Peyer's patch (tissue), 4 donors: ENCODE results near the gene MYH10. TPM values are rescaled to one million over a fixed set of nuclear protein-coding genes. Genes with fewer than 3 reads are reported as not detected.

Experiments
- DNase-seq, 3 donors: peaks; one replicate each; pipeline ENCODE4 v3.0.0-alpha.2; 2017 to 2019
- H3K27ac ChIP-seq, 4 donors: fragments of 200-600 bp; sonication (generic); one replicate each; pipeline ENCODE4 v1.5.1; 2016 to 2019
- H3K27me3 ChIP-seq, 2 donors: fragments of 200-600 bp; sonication (generic); one replicate each; pipeline ENCODE4 v1.5.1; 2019
- H3K36me3 ChIP-seq, 3 donors: fragments of 200-600 bp; sonication (generic); one replicate each; pipeline ENCODE4 v1.5.1; 2016 to 2019
- H3K4me1 ChIP-seq, 4 donors: fragments of 200-600 bp; sonication (generic); one replicate each; pipeline ENCODE4 v1.5.1; 2016 to 2019
- H3K4me3 ChIP-seq, 4 donors: fragments of 200-600 bp; sonication (generic); 1 replicate in 3 of 4; 2 replicates in 1 of 4; pipeline ENCODE4 v1.5.1; 2016 to 2019; ENCODE audit warnings: mild to moderate bottlenecking in 1 of 4
- H3K9me3 ChIP-seq, 4 donors: fragments of 200-600 bp; sonication (generic); one replicate each; pipeline ENCODE4 v1.5.1; 2016 to 2019; ENCODE audit warnings: mild to moderate bottlenecking in 1 of 4
- POLR2A ChIP-seq, 2 donors: fragments of 450-650 bp; IDR thresholded peaks; one replicate each; pipeline ENCODE4 v1.5.1; 2017; ENCODE audit warnings: antibody characterized with exemption in 2 of 2, mild to moderate bottlenecking in 2 of 2, moderate library complexity in 2 of 2
- total RNA-seq, 4 donors: library from RNA; depleted of rRNA; stranded (reverse); fragments of >200 nt; gene quantifications; one replicate each; pipeline ENCODE4 v1.1.0, GENCODE V29; 2016
- TF ChIP-seq, protein P1 (sequence below), 6 experiments: fragments of 450-650 bp in 4 of 6; fragments of 200-600 bp in 2 of 6; sonication (generic) in 1 of 6; IDR thresholded peaks; one replicate each; pipeline ENCODE4 v1.5.1; 2017 to 2019; ENCODE audit warnings: antibody characterized with exemption in 6 of 6, mild to moderate bottlenecking in 3 of 6, moderate library complexity in 1 of 6

Gene MYH10
- total RNA-seq, 4 donors from 2014 or later: 1.2 to 10.7 (median 3.6) TPM

DNA sequence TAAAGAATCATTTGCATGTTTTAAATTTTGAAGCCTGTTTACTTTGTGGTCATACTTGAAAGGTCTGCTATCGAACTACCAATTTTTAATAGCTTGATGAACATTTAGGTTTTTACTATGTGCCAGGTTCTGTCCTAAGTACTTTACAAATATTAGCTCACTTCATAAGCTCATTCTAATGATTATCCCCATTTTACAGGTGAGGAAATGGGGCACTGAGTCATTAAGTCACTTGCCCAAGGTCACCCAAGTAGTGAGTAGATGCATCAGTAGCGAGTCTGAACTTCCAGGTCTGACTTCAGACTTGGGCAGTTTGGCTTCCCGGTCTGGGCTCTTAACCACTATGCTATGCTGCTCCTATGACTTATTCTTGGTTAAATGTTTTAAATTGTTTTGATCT is 190.8 kb downstream of the MYH10 start:
- H3K4me1 ChIP-seq: peaks cover 0 to 5% (median 3%) of the 10 kb centered on the region in 4 donors
- H3K27ac ChIP-seq: no peak overlapping the region
- H3K9me3 ChIP-seq: no peaks in the 10 kb centered on the region
- no peak for TF ChIP-seq POLR2A (IDR thresholded peaks at IDR 0.05)
- TF ChIP-seq, protein P1, sequence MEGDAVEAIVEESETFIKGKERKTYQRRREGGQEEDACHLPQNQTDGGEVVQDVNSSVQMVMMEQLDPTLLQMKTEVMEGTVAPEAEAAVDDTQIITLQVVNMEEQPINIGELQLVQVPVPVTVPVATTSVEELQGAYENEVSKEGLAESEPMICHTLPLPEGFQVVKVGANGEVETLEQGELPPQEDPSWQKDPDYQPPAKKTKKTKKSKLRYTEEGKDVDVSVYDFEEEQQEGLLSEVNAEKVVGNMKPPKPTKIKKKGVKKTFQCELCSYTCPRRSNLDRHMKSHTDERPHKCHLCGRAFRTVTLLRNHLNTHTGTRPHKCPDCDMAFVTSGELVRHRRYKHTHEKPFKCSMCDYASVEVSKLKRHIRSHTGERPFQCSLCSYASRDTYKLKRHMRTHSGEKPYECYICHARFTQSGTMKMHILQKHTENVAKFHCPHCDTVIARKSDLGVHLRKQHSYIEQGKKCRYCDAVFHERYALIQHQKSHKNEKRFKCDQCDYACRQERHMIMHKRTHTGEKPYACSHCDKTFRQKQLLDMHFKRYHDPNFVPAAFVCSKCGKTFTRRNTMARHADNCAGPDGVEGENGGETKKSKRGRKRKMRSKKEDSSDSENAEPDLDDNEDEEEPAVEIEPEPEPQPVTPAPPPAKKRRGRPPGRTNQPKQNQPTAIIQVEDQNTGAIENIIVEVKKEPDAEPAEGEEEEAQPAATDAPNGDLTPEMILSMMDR (IDR thresholded peaks at IDR 0.05): no peak
- DNase-seq: no peak
- no peak overlapping the region for H3K4me3 ChIP-seq
- peaks cover 0 to 27% (median 0%) of the 10 kb centered on the region in 3 donors for H3K36me3 ChIP-seq
- no peaks in the 10 kb centered on the region for H3K27me3 ChIP-seq

DNA sequence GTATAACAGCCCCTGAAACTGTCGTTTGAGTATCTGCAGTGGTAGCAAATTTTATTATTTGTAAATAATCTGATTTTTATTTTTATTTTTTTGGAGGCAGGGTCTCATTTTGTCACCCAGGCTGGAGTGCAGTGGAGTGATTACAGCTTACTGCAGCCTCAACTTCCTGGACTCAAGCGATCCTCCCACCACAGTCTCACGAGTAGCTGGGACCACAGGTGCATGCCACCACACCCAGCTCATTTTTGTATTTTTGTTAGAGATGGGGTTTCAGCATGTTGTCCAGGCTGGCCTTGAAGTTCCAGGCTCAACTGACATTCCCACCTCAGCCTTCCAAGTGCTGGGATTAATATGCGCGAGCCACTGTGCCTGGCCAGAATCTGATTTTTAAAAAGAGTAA is 192.1 kb downstream of the MYH10 start:
- Histone ChIP-seq H3K36me3 (peaks cover 0 to 16% (median 0%) of the 10 kb centered on the region in 3 donors), H3K27me3 (no peaks in the 10 kb centered on the region), H3K4me3 (no peak overlapping the region), H3K4me1 (peaks cover 0 to 5% (median 2%) of the 10 kb centered on the region in 4 donors), H3K27ac (no peak overlapping the region), H3K9me3 (no peaks in the 10 kb centered on the region)
- TF ChIP-seq POLR2A (IDR thresholded peaks at IDR 0.05): no peak
- TF ChIP-seq, protein P1 (IDR thresholded peaks at IDR 0.05): no peak
- no peak for DNase-seq

DNA sequence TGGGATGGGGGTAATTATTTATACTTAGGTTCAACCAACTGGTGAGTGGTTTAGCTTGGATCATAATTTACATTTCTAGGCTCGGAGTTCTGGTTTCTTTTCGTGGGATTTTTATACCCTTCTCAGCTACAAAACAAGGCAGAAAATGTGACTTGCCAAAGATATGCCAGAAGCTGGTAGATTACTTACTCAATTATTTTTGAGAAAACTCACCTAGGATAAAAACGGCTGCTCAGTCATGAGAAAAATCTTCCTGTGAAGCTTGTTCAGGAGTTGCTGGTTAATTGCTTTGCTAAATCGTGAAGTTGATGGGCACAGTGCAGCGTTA is 193.7 kb downstream of the MYH10 start:
- H3K4me3 ChIP-seq: peak overlapping the region; percentile 65 to 96 (median 82)
- H3K36me3 ChIP-seq: peaks cover 0 to 16% (median 0%) of the 10 kb centered on the region in 3 donors
- no peak for DNase-seq
- H3K27me3 ChIP-seq: no peaks in the 10 kb centered on the region
- peaks cover 0 to 5% (median 2%) of the 10 kb centered on the region in 4 donors for H3K4me1 ChIP-seq
- TF ChIP-seq, protein P1 (IDR thresholded peaks at IDR 0.05): no peak
- no peak for TF ChIP-seq POLR2A (IDR thresholded peaks at IDR 0.05)
- H3K9me3 ChIP-seq: no peaks in the 10 kb centered on the region
- peak overlapping the region; percentile 93 to 100 (median 98) for H3K27ac ChIP-seq

DNA sequence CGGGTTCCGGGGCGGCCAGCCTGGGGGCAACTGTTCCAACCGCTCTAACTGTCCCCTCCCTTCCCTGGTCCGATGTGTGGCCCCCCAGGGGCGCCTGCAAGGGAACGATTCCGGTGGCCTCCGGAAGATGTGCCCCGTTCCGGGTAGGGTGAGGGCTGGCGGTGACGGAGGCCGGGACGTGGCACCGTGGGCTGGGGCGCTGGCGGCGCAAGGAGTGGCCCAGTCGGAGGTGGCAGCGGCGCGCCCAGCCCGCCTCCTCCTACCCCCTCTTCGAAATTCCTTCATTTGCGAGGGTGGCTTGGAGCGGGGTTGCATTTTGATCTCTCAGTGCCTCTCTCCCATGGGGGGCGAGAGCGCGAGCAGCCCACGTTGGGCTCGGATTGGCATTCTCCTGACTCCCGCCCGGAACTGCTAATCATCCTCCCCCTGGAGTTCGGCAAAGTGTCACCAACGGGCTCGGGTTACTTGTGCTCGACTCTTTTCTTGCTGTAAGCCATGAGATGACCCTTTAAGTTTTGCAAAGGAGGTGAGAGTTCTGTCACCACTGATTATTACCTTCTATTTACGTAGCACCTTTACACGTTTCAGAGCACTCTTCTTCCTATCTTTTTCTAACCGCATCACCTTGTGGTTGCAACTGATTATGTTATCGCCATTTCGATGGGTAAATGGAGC is 194.2 kb downstream of the MYH10 start:
- Histone ChIP-seq H3K9me3 (no peaks in the 10 kb centered on the region), H3K27ac (peak overlapping the region; percentile 93 to 100 (median 98)), H3K4me3 (peak overlapping the region; percentile 65 to 96 (median 82)), H3K27me3 (no peaks in the 10 kb centered on the region), H3K36me3 (peaks cover 0 to 16% (median 0%) of the 10 kb centered on the region in 3 donors), H3K4me1 (peaks cover 0 to 5% (median 2%) of the 10 kb centered on the region in 4 donors)
- no peak for TF ChIP-seq POLR2A (IDR thresholded peaks at IDR 0.05)
- TF ChIP-seq, protein P1 (IDR thresholded peaks at IDR 0.05): peak in 3 of 6 experiments; percentile 21 to 52 (median 43)
- peak; percentile 42 to 85 (median 76) for DNase-seq

DNA sequence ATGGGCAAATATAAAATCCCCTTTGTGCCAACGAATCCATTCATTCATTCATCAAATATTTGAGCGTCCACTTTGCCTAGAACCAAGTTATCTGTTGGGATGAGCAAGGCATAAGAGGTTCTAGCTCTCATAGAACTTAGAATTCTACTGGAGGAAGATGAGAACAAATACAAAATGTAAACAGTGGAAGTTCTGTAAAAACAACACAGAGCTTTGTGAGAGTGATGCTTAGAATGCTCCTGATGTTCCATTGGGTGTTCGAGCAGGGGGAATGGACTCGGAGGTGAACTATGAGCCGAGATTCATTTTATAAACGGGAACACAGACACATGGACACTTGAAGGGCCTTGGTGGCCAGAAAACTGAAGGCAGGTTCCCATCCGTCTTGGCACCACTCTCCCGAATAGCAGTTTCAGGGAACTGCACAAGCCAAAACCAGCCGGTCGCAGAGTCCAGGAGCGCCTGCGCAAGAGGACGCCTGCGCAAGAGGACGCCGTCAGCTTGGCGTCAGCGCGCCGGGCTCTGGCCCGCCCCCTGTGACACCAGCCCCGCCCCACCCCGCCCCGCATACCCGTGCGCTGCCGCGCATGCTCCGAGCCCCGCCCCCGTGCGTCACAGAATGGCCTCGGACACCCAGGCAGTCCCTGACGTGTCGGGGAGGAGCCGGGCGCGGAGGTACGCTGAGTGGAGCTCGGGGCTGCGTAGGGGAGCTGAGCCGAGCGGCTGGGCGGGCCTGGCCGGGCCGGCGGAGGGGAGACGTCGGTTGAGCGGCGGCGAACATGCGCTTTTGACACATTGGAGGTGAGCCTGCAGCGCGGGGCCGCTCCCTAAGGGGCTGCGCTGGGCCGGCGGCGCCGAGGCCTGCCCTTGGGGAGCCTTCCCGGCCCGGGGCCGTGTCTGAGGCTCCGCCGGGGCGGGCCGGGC is 195.0 kb downstream of the MYH10 start, which contains the start of gene NDEL1:
Gene NDEL1, plus strand, starts transcription at position 640 of the 924 bp plus-strand sequence. CDS start 8,388 bp downstream, outside the sequence.
- peaks cover 0 to 16% (median 0%) of the 10 kb centered on the region in 3 donors for H3K36me3 ChIP-seq
- DNase-seq: peak; percentile 99 to 100 (median 100)
- H3K27ac ChIP-seq: peak within 1 kb of the TSS; percentile 93 to 100 (median 98)
- no peaks in the 10 kb centered on the region for H3K9me3 ChIP-seq
- H3K4me3 ChIP-seq: peak within 1 kb of the TSS; percentile 65 to 96 (median 82)
- H3K4me1 ChIP-seq: peaks cover 0 to 5% (median 2%) of the 10 kb centered on the region in 4 donors
- no peaks in the 10 kb centered on the region for H3K27me3 ChIP-seq
- TF ChIP-seq, protein P1 (IDR thresholded peaks at IDR 0.05): no peak
- TF ChIP-seq POLR2A (IDR thresholded peaks at IDR 0.05): peak; percentile 99 to 100
